Measurements from ENCODE around the gene DNM3. TPM values are rescaled to one million over a fixed set of nuclear protein-coding genes. Genes with fewer than 3 reads are reported as not detected.

Gene DNM3
- total and polyA plus RNA-seq, 2 of the 8 experiments (the other 6 are each of a cell fraction or from before 2014, with no cell fraction given) = 2.0 to 8.5 TPM

- no peak overlapping the region for H3K23ac ChIP-seq (ENCODE audit: insufficient read length)
- CTCF ChIA-PET (ENCODE audit: partially characterized antibody) = interaction anchor here (0.5 to 1.4 kb wide), 2 partner anchors 19 to 55 kb away, joined by 3 to 5 read pairs; no protein-coding TSS in a partner anchor
- no peak for TF ChIP-seq CEBPB (IDR thresholded peaks at IDR 0.05; ENCODE audit: low read depth, low read length)
- no peak for TF ChIP-seq GABPA (IDR thresholded peaks at IDR 0.05; ENCODE audit: borderline replicate concordance, insufficient read depth, low read length)
- TF ChIP-seq KDM4A (IDR thresholded peaks at IDR 0.05; ENCODE audit: low read depth, low read length, severe bottlenecking) = no peak
- TF ChIP-seq SP1 (IDR thresholded peaks at IDR 0.05; ENCODE audit: low read depth, low read length) = no peak
- TF ChIP-seq RBBP5 (IDR thresholded peaks at IDR 0.05; ENCODE audit: borderline replicate concordance, low read depth, low read length) = no peak
- TF ChIP-seq CBX8 (IDR thresholded peaks at IDR 0.05; ENCODE audit: borderline replicate concordance, low read depth, low read length) = no peak
Measured at GRCh38 chr1:172339842-172340241, 498.5 kb downstream of the DNM3 start.

More at GRCh38 chr1:172339842-172340241, 498.5 kb downstream of the DNM3 start:
- H3K18ac ChIP-seq (ENCODE audit: extremely low read depth, low read length) = no peak overlapping the region
- H3K4me3 ChIP-seq (ENCODE audit: extremely low read depth in 1 of 4, insufficient read depth in 2 of 4, low read depth in 3 of 4, low read length in 4 of 4) = no peak overlapping the region
- no peaks in the 10 kb centered on the region for H3K9me3 ChIP-seq (ENCODE audit: insufficient read depth in 2 of 2, low read depth in 1 of 2, low read length in 1 of 2)
- H2AFZ ChIP-seq (ENCODE audit: low read length) = no peak overlapping the region
- no peak overlapping the region for H2AK5ac ChIP-seq (ENCODE audit: low read depth, low read length)
- peak overlapping the region; percentile 44 for H3K4ac ChIP-seq (replicated peaks; ENCODE audit: insufficient read length, low read depth, low read length)
- H3K27ac ChIP-seq (ENCODE audit: low read depth, low read length) = no peak overlapping the region
- no peak overlapping the region for H3K4me2 ChIP-seq (ENCODE audit: insufficient read depth in 1 of 2, low read depth in 2 of 2, low read length in 2 of 2)
- H3K14ac ChIP-seq (ENCODE audit: insufficient read length) = no peak overlapping the region
- H3K56ac ChIP-seq (replicated peaks; ENCODE audit: insufficient read length, low read depth, low read length) = no peak overlapping the region
- POLR2A ChIA-PET (ENCODE audit: partially characterized antibody) = interaction anchor here (0.6 kb wide), 1 partner anchor 21 kb away, joined by 3 read pairs; no protein-coding TSS in a partner anchor
- no peak for DNase-seq (ENCODE audit: low read depth in 1 of 2, low spot score in 2 of 2)
- no peak overlapping the region for H2BK20ac ChIP-seq (ENCODE audit: low read length)
- H3K4me1 ChIP-seq (replicated peaks in 1 of 4; ENCODE audit: control insufficient read depth in 3 of 4, insufficient read depth in 4 of 4, low read length in 3 of 4) = peaks cover 0 to 4% (median 0%) of the 10 kb centered on the region in 4 experiments; a peak in 2 of 7 replicates
- H3K36me3 ChIP-seq (ENCODE audit: control insufficient read depth in 2 of 4, insufficient read depth in 4 of 4, low read length in 3 of 4) = no peaks in the 10 kb centered on the region
- no peaks in the 10 kb centered on the region for H3K79me2 ChIP-seq (ENCODE audit: control insufficient read depth in 1 of 2, insufficient read depth in 2 of 2, low read length in 2 of 2)
- no peaks in the 10 kb centered on the region for H3K23me2 ChIP-seq (ENCODE audit: low read depth, low read length)
- H4K91ac ChIP-seq (replicated peaks; ENCODE audit: insufficient read length, low read length) = no peak overlapping the region
- no peak overlapping the region for H2BK5ac ChIP-seq (ENCODE audit: low read depth, low read length)
- no peak overlapping the region for H2BK12ac ChIP-seq (ENCODE audit: low read depth, low read length)
- no peak overlapping the region for H2BK15ac ChIP-seq (ENCODE audit: low read length)
- no peak overlapping the region for H2BK120ac ChIP-seq (replicated peaks; ENCODE audit: low read depth, low read length)
- H4K5ac ChIP-seq (ENCODE audit: insufficient read length, low read depth, low read length) = no peak overlapping the region
- no peak for FAIRE-seq
- no peak overlapping the region for H3K9ac ChIP-seq (replicated peaks in 1 of 4; ENCODE audit: extremely low read depth in 1 of 4, low read depth in 3 of 4, low read length in 3 of 4)
- H4K8ac ChIP-seq (ENCODE audit: extremely low read depth, insufficient read depth, low read length) = no peak overlapping the region
- H4K20me1 ChIP-seq (replicated peaks in 1 of 2; ENCODE audit: control insufficient read depth in 1 of 2, insufficient read depth in 2 of 2, low read length in 2 of 2) = no peaks in the 10 kb centered on the region
- no peaks in the 10 kb centered on the region for H3K79me1 ChIP-seq (ENCODE audit: low read depth, low read length)
- H3K27me3 ChIP-seq (replicated peaks in 1 of 4; ENCODE audit: control insufficient read depth in 3 of 4, extremely low read depth in 1 of 4, insufficient read depth in 3 of 4, low read length in 3 of 4) = no peaks in the 10 kb centered on the region

All from H1 (cell line).